ENCODE data around the gene DSG4.

DNA sequence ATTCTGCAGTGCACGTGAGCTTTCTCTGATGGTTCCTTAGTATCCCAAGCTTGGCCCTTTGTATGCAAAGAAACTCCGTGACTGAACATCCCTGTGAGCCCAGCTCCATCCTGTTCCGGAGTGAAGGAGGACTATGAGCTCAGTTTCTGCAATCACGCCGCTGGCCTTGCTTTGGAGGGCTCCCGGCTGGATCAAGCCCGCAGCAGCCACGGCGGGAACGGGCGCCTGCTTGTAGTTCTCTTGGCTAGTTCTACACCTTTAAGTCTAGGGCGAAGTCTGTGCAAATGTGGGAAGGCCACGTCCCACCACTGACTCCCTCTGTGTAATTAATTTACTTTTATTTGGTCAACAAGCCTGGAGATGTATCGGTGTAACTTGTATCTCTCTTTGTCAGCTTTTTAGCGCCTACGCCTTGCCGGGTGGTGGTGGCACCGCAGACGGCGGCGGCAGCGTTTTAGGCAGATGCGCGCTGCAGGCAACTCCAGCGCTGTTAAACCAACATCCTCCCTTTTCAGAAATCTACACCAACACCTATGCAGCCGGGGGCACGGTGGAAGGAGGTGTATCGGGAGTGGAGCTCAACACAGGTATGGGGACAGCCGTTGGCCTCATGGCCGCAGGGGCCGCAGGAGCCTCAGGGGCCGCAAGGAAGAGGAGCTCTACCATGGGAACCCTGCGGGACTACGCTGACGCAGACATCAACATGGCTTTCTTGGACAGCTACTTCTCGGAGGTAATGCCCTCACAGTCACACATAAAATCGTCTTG, 34.3 kb downstream of the DSG4 start:
- TF ChIP-seq CTCF (conservative IDR thresholded peaks at IDR 0.05; ENCODE audit: low read depth, low read length) = no peak
- TF ChIP-seq EZH2 (IDR thresholded peaks at IDR 0.05; ENCODE audit: borderline replicate concordance, low read depth, low read length, poor library complexity, severe bottlenecking) = no peak

Data from A673 (cell line).